Progenitor cell of endocrine pancreas (in vitro differentiated cells): ENCODE measurements around the gene IDUA. TPM values are rescaled to one million over a fixed set of nuclear protein-coding genes. Genes with fewer than 3 reads are reported as not detected.
A peak's percentile ranks its signal among the peaks of the same experiment; 100 is the strongest.

ENCODE experiments used
- DNase-seq: peaks from one replicate; pipeline ENCODE4 v3.0.0; 2021; ENCODE audit warnings: low spot score; ENCODE audit not compliant: unreplicated experiment
- H3K27ac Mint-ChIP-seq: 2 replicates; pipeline ENCODE4 v1.8.0; 2021; ENCODE audit warnings: mild to moderate bottlenecking, moderate library complexity, mixed read lengths
- H3K27me3 Mint-ChIP-seq: 2 replicates; pipeline ENCODE4 v1.8.0; 2021; ENCODE audit warnings: mixed read lengths
- H3K36me3 Mint-ChIP-seq: 2 replicates; pipeline ENCODE4 v1.8.0; 2022; ENCODE audit warnings: mixed read lengths; ENCODE audit not compliant: insufficient read depth
- H3K4me1 Mint-ChIP-seq: 2 replicates; pipeline ENCODE4 v1.8.0; 2021; ENCODE audit warnings: low read depth, mixed read lengths
- H3K4me3 Mint-ChIP-seq: 2 replicates; pipeline ENCODE4 v1.8.0; 2021; ENCODE audit warnings: low read depth, mild to moderate bottlenecking, moderate library complexity, mixed read lengths
- H3K9me3 Mint-ChIP-seq: 2 replicates; pipeline ENCODE4 v1.8.0; 2021; ENCODE audit warnings: low read depth, mixed read lengths
- total RNA-seq: library from RNA; stranded (reverse); gene quantifications from 2 replicates; pipeline ENCODE4 v1.2.1, GENCODE V29; 2021
- TF ChIP-seq, protein P1 (sequence below): fragments of 200-600 bp; sonication (generic); IDR thresholded peaks from one replicate; pipeline ENCODE4 v1.5.0; 2021; ENCODE audit warnings: antibody characterized with exemption, mild to moderate bottlenecking; ENCODE audit not compliant: unreplicated experiment

The IDUA gene
- total RNA-seq, 1 donor from 2014 or later = 87.0 TPM

DNA sequence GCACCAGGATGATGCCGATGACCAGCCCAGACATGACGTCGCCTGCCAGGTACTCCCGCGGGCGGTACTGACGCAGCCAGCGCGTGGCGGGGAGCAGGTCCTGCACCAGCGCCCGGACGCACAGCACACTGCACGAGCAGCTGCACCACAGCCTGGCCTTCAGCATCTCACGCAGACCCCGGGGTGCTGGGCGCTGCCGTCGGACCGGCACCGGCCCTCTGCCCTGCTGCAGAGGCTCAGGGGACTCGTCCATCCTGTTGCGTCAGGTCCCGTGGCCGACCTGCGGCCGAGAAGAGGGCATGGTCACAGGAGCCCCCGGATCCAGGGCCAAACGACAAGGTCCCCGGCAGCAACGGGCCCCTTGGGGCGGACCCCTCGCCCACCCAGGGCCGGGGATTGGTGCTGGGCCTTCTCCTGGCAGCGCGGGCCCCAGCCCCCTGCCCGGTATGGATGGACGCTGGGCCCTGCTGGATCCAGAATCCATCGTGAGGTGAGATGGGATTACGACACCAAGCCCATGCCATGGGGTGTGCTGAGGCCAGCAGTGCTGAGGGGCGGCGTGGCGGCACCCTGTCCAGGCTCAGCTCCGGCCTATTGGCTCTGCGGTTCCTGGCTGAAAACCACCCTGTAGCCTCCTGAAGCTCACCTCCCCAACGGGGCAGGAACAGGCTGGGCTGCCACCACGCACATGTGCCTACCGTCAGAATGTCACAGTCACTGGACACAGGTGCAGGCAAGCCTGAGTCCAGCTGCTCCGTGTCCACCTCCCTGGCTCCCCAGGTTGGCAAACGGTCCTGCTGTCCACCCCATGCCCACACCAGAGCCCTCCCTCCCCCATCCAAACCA lies 4.8 kb downstream of the IDUA start:
- H3K9me3 Mint-ChIP-seq = no peaks in the 10 kb centered on the region
- DNase-seq = no peak
- H3K27ac Mint-ChIP-seq = no peak overlapping the region
- TF ChIP-seq, protein P1, sequence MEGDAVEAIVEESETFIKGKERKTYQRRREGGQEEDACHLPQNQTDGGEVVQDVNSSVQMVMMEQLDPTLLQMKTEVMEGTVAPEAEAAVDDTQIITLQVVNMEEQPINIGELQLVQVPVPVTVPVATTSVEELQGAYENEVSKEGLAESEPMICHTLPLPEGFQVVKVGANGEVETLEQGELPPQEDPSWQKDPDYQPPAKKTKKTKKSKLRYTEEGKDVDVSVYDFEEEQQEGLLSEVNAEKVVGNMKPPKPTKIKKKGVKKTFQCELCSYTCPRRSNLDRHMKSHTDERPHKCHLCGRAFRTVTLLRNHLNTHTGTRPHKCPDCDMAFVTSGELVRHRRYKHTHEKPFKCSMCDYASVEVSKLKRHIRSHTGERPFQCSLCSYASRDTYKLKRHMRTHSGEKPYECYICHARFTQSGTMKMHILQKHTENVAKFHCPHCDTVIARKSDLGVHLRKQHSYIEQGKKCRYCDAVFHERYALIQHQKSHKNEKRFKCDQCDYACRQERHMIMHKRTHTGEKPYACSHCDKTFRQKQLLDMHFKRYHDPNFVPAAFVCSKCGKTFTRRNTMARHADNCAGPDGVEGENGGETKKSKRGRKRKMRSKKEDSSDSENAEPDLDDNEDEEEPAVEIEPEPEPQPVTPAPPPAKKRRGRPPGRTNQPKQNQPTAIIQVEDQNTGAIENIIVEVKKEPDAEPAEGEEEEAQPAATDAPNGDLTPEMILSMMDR = no peak
- H3K36me3 Mint-ChIP-seq = no peaks in the 10 kb centered on the region
- no peak overlapping the region for H3K4me3 Mint-ChIP-seq
- H3K27me3 Mint-ChIP-seq = peaks cover under 1% of the 10 kb centered on the region
- H3K4me1 Mint-ChIP-seq = peaks cover 15% of the 10 kb centered on the region

DNA sequence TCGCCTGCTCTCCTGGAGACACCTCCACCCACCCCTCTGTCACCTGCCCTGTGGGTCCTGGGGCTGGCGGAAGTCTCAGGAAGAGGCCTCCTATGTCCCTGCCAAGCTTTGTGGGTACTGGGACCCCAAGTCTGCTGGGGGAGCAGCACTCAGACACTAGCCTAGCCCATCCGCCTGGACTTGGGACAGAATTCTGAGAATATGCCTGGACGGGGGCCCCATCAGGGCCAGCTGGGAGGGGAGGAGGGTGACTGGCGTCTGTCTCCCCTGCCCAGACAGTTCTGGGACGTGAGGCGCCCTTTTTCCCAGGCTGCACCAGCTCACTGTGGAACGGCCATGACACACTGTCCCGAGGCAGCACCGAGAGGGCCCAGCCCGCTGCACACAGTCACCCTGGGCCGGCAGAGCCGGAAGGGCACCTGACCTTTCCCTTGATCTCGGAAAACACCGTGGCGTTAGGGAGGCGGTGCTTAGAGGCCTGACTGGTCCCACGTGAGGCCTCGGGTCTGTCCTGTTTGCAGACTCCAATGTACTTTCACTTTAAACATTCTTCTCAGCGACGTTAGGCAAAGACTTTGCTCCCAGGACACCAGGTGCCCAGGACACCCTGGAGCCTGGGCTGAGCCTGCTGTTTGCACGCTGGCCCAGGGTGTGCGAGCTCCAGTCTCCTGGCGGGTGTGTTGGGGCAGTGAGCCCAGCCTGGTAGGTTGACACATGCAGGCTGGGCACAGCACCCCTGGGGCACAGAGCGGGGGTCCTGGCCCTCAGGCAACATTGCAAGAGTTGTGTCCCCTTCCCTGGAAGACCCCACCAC lies 5.7 kb downstream of the IDUA start:
- H3K4me1 Mint-ChIP-seq = peaks cover 14% of the 10 kb centered on the region
- no peaks in the 10 kb centered on the region for H3K9me3 Mint-ChIP-seq
- TF ChIP-seq, protein P1 = no peak
- H3K36me3 Mint-ChIP-seq = no peaks in the 10 kb centered on the region
- peaks cover 4% of the 10 kb centered on the region for H3K27me3 Mint-ChIP-seq
- H3K4me3 Mint-ChIP-seq = peak overlapping the region; percentile 37
- peak overlapping the region; percentile 95 for H3K27ac Mint-ChIP-seq
- DNase-seq = no peak

DNA sequence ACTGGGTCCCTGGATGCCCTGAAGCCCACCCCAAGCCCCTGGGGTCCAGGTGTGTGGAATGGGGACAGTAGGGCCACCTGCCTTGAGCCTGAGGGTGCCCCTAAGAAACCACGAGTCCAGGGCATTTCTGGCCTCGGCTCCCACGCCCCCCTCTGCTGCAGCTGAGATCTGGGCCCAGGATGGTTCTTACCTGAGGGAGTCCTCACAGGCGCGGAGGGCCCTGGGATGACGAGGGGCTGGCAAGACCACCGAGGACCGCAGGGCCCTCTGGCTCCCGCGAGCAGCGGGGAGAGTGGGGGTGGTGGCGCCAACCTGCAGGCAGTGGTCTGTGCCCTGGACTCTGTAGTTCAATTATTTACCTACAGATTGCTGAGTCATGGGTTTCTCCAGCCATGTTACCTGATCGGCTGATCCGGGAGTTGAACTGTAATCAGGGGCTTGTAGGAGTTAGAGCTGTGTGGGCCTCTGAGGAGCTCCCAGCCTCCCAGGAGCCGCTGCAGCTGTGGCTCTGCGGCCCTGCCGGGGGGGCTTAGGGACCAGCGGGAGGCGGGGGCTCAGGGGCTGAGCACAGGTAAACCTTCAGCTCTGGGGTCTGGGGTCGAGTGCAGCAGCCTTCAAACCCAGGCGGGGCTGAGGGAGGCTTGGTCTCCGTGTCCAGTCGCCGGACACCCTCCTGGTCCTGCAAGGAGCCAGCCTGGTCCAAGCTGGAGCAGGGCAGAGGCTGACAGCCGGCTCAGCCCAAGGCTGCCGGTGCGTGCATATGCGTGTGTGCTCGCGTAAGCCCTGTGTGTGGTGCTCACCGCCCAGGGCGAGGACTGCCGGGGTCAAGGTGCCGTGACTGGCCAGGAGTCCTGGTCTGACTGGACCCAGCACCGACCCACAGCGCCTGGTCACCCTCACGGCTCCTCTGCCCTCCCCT lies 6.5 kb downstream of the IDUA start, which contains the start of gene SLC26A1:
Gene SLC26A1, minus strand, starts transcription at position 294 of the 919 bp plus-strand sequence. CDS start 1,701 bp downstream, outside the sequence.
- H3K4me1 Mint-ChIP-seq = peaks cover 13% of the 10 kb centered on the region
- no peaks in the 10 kb centered on the region for H3K36me3 Mint-ChIP-seq
- no peak for DNase-seq
- peak within 1 kb of the TSS; percentile 37 for H3K4me3 Mint-ChIP-seq
- peaks cover 11% of the 10 kb centered on the region for H3K27me3 Mint-ChIP-seq
- peak within 1 kb of the TSS; percentile 95 for H3K27ac Mint-ChIP-seq
- TF ChIP-seq, protein P1 = no peak
- no peaks in the 10 kb centered on the region for H3K9me3 Mint-ChIP-seq

DNA sequence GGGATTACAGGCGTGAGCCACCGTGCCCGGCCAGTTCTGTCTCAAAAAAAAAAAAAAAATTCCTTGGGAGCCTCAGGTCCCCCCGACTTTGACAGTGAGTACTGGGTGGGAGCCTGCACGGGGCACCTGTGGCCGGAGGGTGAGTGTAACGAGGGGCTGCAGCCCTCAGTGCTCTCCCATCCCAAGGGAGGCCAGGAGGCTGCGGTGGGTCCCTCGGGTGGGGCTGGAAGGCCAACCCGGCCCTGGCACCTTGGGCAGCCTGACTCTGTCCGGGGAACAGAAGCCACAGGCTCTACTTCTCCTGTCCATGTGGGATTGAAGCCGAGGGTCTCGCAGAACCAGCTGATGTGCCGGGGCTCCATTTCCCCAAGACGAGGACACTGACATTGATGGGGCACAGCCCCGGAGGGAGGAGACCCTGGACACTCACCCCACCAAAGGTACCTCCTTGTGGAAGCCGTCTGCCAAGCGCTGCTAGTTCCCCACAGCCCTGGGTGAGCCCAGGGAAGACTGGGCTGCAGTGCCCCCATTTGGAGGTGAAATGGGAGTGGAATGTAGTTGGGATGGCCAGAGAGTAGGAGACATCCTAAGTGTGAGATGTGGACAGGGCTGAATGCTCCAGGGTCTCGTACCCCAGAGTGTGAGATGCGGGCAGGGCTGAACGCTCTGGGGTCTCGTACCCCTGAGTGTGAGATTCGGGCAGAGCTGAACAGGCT lies 8.6 kb downstream of the IDUA start:
- DNase-seq = no peak
- peaks cover 13% of the 10 kb centered on the region for H3K4me1 Mint-ChIP-seq
- H3K27me3 Mint-ChIP-seq = peaks cover 25% of the 10 kb centered on the region
- H3K4me3 Mint-ChIP-seq = no peak overlapping the region
- no peaks in the 10 kb centered on the region for H3K9me3 Mint-ChIP-seq
- TF ChIP-seq, protein P1 = no peak
- no peak overlapping the region for H3K27ac Mint-ChIP-seq
- H3K36me3 Mint-ChIP-seq = no peaks in the 10 kb centered on the region
